Suppressor macrophage (primary cell): ENCODE measurements around the gene SMCO3.
A peak's percentile ranks its signal among the peaks of the same experiment; 100 is the strongest.

ENCODE experiments used
- DNase-seq, 4 experiments: peaks; one replicate each; pipeline ENCODE4 v3.0.0-alpha.2; 2020 to 2022

The SMCO3 gene

DNA sequence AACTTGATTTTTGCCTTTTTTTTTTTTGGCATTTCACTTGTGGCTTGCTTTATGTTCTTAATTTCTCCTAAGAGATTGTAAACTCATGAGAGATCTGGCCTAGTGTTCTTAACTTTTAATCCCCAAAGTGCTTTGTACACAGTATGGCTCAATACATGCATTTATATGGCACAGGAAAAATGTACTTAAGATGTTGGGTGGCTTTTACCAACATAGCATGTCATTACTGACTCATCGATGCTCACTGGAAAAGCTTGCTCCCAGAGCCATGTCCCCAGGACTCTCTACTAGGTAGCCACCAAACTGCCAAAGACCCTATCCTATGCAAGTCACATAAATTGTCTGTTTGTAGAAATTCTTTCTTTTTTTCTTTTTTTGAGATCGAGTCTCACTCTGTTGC, 13.1 kb upstream of the SMCO3 start:
- no peak for DNase-seq

DNA sequence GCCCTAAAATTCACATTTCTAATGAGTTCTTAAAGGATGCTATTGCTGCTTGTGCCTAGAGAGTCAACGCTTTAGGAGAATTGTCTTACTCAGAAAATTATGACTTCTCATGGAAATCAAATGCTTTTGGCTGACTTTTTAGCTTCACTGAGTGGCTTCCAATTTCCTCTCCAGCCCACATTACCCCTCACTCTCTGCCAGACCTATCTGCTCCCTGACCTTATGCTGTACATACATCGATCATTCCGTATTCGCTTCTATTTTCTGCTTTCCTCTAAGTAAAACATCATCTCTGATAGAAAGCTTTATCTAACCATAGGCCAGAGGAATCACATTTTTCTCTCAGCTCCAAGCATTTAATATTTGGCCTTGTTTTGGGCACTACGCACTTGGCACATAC, 12.5 kb upstream of the SMCO3 start:
- no peak for DNase-seq

DNA sequence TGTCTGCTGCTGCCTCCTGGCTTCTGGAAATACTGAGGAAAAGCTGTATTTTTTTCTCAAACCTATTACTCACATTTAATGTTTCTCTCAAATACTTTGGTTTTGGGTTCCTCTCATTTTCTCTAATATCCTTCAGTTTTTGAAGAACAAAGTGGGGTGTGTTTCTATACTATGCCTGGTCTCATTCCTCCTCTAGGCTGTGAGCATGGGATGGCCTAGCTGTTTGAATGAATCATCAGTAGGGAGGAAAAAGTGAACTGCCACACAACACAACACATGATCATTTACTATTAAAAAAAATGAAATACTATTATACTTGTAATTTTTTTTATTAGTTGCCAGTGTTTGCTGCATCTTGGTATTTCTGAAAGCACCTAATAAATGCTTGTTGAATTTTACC, 11.3 kb upstream of the SMCO3 start:
- no peak for DNase-seq

DNA sequence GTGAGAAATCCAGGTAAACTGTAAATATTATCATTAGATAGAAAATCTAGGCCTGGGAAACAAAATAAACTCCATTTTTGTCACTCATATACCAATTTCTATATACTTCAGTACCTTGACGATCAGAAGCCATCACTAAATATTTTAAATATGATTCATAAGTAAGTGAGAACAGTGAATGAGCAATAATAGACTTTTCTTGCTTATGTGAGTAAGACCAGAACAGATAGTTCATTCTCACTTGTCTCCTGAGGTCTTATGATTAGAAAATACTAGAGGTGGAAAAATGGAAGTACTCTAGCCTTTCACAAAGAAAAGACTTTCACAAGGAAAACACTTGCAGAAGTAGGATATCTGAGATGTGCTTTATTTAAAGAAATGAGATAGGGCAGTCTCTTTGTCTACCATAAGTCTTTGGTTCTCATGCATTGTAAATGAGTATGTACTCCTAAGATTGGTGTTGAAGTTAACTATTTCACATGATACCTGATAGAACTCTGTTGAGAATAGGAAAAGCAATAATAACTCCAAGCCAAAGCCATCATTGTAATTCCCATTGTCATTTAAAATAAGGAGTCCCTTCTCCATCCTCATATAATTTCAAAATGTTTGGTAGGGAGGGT, 10.1 kb upstream of the SMCO3 start:
- DNase-seq = no peak

DNA sequence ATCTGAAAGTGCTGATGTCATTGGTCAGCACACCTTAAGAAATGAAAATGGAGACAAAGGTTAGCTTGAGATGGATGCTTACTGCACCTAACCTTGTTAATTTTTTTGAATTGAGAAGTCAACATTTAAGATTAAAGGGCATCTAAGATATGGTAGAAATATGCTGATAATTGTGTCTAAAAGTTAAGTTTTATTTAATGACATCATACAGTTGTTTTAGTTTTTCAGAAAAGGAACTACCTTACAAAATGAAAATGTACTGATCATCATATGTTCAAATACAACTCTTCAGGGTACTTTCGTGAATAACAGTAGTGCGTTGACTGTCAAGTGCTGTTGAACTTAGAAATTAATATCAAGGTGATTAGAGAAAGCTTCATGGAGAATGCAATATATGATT, 2.5 kb downstream of the SMCO3 start:
- DNase-seq = no peak

DNA sequence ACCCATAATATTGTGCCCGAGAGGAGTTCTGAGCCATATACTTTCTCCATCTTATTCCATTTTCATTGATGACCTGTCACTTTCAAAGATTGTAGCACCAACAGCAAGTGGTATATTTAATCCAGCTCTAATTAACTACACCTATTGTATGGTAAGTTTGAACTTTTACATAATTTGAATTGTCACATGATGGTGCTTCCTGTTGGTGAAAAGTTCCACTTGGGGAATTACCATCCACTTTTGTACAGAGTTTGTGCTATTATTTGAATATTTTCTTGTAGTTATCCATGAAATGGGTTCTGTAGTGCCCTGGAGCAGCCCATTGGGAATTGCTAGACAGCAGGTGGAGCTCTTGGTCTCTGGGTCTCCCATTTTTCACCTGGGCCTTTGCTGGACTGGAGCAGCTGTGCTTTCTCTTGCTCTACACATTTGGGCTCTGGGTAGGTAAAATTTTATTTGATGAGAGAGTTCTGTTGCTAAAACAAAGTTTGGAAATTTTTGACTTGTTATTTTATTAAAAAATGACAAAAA, 3.0 kb downstream of the SMCO3 start:
- DNase-seq = no peak

DNA sequence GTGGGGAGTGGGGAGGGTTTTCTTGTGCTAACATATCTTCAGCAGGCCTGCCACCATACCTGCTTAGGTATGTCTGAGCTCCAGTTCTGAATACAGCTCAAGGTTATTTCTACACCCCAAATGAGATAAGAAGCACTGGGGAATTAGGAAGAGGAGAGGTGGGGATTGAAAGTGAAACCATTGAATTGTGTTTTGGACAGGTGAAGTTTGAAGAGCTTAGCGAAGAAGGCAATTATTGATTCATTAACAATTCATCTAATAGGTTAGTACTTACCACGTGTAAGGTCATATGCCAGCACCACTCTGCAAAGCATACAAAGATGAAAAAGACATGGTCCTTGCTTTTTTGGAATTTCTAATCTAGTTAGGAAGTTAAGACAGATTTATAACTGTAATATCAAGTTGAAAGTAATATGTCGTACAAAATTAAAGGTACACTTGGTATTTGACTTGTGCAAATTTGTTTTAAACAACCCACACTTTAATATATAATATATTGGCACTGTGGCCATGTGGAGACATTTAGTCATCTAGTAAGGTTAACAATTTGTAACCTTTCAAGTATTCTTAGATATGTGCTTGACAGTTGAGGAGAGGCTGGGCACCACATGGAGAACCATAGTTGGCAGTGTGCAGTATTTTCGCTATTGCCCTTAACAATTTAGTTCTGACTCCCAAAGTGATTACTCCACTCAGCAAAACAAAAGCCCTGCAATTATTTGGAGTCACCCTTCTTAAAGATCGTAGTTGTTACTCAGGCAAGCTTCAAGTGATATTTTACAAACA, 3.6 kb downstream of the SMCO3 start:
- DNase-seq = no peak

DNA sequence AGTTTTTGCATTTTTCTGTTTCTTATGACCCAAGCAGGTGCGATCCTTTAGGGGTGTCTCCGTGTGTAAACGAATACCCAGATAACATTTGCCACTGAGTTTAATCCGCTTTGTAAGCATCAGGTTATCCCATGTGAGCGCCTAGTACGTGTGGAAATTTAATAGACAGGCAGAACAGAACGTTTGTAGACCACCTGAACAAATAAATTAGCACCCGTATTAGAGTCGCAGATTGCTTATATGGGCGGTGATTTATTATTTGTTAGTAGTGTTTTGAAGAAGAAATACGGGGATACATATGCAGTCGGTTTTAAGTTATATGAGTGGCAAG, 10.2 kb downstream of the SMCO3 start:
- no peak for DNase-seq

DNA sequence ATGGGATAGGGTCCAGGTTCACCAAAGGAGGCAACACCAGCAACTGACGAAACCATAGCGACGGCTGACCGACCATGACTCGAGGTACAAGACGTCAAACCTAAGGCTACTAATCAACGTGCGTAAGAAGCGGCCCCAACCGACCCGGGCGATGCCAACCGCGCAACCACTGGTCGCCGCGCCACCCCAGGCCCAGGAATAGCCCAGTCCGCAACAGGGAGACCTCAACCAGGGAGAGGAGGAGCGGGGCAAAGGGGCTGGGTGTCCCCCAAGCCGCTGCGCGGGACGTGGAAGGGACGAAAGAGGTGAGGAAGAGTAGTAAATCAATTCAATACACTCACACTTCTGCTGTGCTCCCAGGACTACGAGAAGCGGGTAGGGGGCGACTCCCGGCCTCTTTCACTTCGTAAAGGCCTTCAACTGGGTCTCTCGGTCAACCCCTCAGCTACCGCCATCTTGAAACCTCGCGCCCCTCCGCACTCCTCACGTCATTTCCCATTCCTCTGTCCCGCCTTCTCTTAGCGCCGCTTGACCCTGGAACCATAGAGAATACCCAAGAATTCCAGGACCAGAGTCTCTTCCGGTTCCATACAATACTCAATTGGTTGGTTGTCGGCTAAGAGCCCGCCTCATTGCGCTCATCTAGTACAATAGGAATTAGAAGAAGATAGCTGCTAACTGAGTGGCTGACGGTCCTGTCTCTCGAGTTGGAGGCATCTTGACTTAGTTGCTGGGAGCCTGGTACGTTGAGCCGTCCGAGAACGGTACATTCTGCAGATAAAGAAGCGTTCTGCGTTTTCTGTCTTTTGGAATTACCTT, 10.8 kb downstream of the SMCO3 start, which contains the start of the genes C12orf60 and WBP11:
Gene C12orf60 (plus strand): TSS at position 660 of the 819 bp plus-strand sequence. CDS start 19,266 bp downstream, outside the sequence.
Gene WBP11 (minus strand): TSS at position 468 of the 819 bp plus-strand sequence. CDS start 2,095 bp downstream, outside the sequence.
- peak; percentile 95 to 99 (median 98) for DNase-seq

DNA sequence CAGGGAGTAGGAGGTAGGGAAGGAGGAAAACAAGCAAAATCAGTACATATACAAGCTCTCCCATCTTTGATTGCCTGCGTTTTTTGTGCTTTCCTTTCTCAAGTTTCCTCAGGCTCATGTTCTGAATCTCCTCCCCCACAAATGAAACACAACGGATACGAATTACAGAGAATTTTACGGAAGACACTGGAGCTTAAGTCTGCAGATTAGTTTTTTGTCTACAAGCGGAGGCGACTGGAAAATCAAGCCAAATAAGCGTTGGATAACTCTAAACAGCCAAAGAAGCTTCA, 11.3 kb downstream of the SMCO3 start:
- DNase-seq = no peak

DNA sequence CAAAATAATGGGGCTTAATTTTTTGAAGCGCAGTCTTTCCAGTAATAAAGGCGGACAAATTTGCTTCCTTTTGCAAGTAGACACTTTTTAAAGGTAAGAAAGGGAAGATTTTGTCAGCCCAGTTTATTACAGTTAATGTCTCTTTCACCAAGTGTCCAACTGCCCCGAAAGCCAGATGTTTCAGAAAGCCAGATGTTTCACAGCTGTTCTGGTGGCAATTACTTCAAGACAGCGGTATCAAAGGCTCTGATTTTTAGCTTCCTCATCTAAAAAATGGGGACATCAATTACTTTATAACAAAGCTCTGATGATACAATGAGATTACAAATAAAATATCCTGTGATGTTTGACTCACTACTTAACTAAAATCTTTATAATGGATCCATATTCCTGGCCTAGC, 11.7 kb downstream of the SMCO3 start:
- DNase-seq = peak in 1 of 4 experiments; percentile 9

DNA sequence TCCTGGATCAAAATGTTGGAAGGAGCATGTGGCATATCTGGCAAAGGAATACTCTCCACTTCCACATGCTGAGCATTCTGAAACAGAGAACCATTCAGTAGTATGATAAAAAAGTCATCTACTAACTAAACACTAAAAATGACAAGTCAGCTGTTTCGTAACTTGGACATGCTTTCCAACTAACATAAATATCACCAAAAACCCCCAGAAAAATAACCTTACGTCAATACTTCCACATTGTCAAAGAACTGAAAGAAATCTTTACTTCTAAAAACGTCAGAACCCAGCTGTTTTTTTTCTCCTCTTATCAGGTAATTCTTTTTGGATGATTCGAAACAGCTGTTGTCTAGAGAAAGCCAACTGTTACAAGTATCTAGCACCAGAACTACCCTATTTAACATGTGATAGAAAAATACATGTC, 18.9 kb downstream of the SMCO3 start:
- peak in 2 of 4 experiments; percentile 36 to 45 for DNase-seq

DNA sequence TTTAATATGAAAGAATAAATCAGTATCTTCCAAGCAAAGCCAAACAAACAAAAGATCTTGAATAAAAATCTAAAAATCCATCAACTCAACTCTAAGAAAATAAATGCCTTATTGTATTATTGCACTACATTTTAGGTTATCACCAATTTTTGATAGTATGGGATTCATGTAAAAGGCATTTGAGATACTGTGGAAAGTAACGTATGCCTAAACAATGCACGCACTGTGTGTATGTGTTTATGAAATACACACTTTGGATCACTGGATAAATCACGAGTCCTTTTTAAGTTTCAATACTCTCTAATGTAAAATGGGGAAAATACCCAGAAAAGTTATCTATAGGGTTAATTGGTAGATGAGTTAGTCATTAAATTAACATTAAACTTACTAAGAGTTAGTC, 28.4 kb downstream of the SMCO3 start:
- no peak for DNase-seq

DNA sequence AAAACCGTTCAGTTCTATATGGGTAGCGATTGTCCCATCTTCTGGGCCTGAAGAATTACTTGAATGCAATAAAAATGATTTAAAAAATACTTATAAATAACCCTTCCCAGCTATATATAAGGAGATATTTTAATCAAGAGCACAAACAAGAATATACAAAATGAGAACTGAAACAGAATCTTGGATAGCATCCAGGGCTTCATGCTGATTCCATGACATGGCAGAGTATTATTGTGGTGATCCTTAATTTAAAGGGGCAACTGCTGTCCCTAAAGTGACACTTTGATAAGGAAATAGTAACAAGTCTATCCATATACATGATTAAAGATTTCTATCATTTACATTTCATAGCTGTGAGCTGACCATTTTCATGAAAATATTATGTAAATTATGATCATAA, 29.5 kb downstream of the SMCO3 start:
- peak in 2 of 4 experiments; percentile 43 to 51 for DNase-seq

DNA sequence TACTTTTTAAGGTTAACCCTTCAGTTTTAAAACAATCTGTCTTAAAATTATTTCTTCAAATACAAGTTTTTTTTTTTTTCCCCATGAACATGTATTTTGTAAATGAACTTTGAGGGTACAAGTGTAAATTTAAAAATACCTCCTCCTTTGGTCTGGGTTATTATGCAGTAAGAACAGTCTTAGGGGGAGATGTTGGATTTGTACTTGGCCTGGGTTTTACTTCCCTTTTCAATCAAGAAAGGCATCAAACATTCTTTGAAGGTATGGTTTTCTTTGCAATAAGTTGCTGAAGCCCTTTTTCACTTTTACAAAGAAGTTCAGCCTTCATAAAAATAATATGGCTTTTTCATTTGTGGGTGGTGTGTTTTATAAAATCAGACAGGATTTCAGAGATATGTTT, 31.2 kb downstream of the SMCO3 start:
- no peak for DNase-seq

DNA sequence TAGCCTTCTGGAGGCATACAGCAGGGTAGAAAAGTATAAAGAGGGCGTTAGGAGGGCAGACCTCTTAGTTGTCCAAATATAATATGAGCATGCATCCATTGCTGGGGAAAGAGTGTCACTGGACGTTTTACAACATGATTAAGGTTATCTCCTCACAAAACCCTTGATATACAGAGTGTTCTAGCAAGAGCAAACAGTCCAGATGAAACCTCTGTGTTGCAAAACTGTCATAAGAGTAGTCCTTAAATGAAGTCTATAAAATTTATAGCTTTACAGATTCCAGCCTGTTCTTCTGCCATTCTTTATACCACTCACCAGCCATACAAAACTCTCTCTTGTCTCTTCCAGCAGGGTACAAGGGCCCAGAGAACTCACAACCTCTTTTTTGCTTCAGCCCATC, 32.4 kb downstream of the SMCO3 start:
- no peak for DNase-seq

DNA sequence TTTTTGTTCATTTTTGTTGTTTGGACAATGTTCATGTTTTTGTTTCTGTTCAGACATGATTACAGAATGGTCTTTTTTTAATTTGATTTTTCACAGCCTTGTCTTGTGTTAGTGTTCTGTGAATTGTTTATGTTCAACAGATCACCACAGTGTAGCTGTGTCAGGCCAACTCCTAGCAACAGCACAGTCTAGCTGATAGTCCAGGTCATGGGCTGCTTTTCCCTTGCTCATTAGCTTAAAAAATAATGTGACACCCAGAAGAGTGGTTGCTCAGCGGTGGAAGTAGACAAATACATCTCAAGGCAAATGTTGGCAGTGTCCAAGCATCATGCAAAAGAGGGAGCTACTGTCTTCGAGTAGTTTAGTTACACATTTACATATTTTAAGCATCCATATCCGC, 33.1 kb downstream of the SMCO3 start:
- no peak for DNase-seq

DNA sequence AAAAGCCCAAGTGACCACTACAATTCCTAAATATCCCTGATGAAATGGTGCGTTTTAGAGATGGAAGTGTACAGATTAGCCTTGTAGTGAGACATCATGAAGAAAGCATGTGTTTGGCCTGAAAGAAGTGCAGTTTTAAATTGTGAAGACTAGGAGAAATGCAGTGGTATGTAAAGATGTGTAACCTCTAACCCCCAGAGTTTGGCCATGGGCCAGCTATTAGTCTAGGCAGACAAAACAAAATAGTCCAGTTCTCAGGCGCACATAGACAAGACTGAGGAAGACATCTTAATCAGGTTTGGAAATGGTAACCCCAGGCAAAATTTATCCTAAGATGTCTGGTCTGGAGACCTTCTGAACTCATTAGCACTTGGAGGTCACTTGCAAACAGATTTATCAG, 34.1 kb downstream of the SMCO3 start:
- DNase-seq = no peak

DNA sequence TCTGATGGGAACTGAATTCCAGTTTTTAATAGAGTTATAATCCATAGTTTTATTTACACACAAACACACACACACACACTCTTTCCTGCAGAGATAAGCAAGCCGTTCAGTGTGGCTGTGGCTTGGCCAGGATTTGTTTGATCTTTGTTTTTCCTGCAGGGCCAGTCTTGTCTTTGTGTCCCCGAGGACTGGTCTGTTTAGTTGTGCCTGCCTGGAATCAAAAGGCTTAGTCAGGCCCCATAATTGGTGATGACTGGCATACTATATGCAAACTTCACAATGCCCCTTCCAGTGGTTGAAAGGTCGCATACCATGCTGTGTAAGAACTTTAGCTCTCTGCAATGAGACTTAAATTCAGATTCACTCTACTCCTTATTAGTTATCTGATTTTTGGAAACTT, 36.7 kb downstream of the SMCO3 start:
- DNase-seq = no peak

DNA sequence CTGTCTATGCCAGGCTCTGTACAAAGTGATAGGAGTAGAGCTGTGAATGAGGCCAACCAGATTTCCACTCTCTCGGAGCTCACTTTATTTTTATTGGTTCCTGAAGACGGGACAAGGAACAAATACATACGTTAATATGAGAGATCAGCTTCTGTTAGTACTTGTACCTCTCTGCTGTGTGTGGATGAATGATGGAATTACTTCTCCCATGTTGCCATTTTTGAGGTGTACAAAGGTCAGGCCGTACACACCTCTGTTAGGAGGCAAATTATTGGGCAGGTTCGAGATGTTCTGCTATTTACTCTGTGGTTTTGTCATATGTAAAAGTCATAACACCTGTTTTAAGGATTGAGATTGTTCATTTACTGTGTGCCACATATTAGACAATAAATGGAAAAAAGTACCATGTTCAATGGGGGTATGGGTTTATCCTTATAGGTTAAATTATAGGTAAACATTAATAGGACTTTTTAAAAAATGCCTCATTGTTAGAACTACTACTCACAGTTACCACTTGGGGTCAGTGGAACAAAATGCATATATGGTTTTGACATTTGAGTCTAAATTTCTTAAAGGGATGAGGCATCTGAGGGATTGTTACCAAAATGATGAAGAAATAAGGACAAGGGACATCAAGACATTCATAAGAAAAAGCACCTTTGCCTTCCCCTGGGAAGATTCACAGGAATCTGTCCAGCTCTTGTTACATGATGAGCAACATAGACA, 37.6 kb downstream of the SMCO3 start:
- DNase-seq = peak in 1 of 4 experiments; percentile 21

DNA sequence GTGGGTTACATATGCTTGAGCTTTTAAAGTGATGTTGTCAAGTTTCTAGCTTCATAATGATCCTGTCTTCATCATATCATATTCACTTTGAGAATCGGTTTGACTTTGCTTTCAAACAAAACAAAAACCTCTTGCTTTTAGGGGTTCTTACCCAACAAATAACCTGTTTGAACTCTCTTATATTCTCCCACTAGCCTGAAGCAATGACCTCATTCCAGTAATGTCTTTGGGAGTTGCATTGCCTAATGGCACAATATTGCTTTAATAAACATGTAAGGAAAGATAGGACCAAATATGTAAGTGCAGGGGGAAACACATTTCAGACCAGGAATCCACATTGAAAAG, 38.4 kb downstream of the SMCO3 start:
- DNase-seq = no peak

DNA sequence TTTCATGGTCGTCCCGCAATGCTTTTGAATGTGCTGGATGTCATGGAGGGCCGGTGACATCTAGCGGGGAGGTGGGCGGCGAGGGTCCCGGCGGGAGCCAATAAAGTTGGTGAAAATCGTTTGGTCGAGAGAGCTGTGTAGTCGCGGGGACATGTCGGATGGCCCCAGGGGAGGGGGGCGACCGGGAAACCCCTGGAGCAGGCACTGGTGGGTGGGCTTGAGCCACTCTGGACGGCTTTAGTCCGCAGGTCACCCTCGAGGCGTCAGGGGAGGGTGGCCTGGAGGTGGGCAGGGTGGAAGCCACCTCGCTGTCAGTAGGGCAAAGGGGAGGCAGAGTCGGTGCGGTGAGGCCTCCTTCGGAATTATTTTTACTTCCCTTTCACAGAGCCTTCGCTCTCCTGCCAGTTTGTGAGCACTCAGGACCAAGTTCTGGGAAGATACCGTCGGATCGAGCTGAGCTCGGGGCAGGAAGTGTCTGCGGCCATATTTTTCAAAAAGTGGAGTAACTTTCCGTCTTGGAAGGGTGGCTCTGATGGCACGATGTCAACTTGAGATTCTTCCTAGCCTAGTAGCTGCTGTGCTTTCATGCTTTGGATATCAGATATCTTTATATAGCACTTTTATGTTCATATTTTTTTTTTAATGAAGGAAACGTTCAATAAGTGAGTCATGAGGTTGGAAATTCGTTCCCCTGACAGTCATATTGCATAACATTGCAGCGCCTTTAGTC, 38.9 kb downstream of the SMCO3 start:
- peak; percentile 67 to 74 (median 69) for DNase-seq
